BE2C (cell line): ENCODE data around the gene HELZ.

Source experiments
- DNase-seq: peaks from one replicate; pipeline ENCODE4 v3.0.0-alpha.2; 2020
- H3K27me3 ChIP-seq: fragments of 250-450 bp; sonication (Bioruptor Pico); 2 replicates; pipeline ENCODE4 v1.5.1; 2020; ENCODE audit warnings: mild to moderate bottlenecking
- H3K36me3 ChIP-seq: fragments of 250-450 bp; sonication (Bioruptor Pico); 2 replicates; pipeline ENCODE4 v1.5.1; 2020; ENCODE audit warnings: mild to moderate bottlenecking
- H3K4me1 ChIP-seq: fragments of 250-450 bp; sonication (Bioruptor Pico); 2 replicates; pipeline ENCODE4 v1.5.1; 2020
- H3K4me3 ChIP-seq: 2 replicates; pipeline ENCODE4 v1.5.1; 2011; ENCODE audit warnings: low read depth, low read length
- H3K9me3 ChIP-seq: fragments of 250-450 bp; sonication (Bioruptor Pico); 2 replicates; pipeline ENCODE4 v1.5.1; 2020
- CTCF ChIP-seq: IDR thresholded peaks from 2 replicates; pipeline ENCODE4 v1.5.1; 2012; ENCODE audit warnings: mild to moderate bottlenecking, low read depth, low read length

HELZ gene

GRCh38 chr17:67241719-67242341, 3.2 kb downstream of the HELZ start:
- Histone ChIP-seq H3K4me3 (no peak overlapping the region), H3K4me1 (no peaks in the 10 kb centered on the region; the same call in 1 of the 2 replicates), H3K27me3 (no peaks in the 10 kb centered on the region), H3K36me3 (peaks cover 38% of the 10 kb centered on the region), H3K9me3 (no peaks in the 10 kb centered on the region)
- DNase-seq, result no peak
- no peak for TF ChIP-seq CTCF

GRCh38 chr17:67239597-67239996, 5.4 kb downstream of the HELZ start:
- DNase-seq, result no peak
- no peaks in the 10 kb centered on the region for H3K9me3 ChIP-seq
- no peaks in the 10 kb centered on the region for H3K27me3 ChIP-seq
- H3K4me1 ChIP-seq, result no peaks in the 10 kb centered on the region; the same call in 1 of the 2 replicates
- peaks cover 48% of the 10 kb centered on the region for H3K36me3 ChIP-seq
- H3K4me3 ChIP-seq, result no peak overlapping the region
- TF ChIP-seq CTCF, result no peak

- DNase-seq, result no peak
- no peak overlapping the region for H3K4me3 ChIP-seq
- no peaks in the 10 kb centered on the region; the same call in 1 of the 2 replicates for H3K4me1 ChIP-seq
- TF ChIP-seq CTCF, result no peak
- peaks cover 48% of the 10 kb centered on the region for H3K36me3 ChIP-seq
- H3K9me3 ChIP-seq, result no peaks in the 10 kb centered on the region
- H3K27me3 ChIP-seq, result no peaks in the 10 kb centered on the region
These were observed 6.0 kb downstream of the HELZ start for GRCh38 chr17:67238991-67239390.

GRCh38 chr17:67232441-67232840, 12.6 kb downstream of the HELZ start:
- DNase-seq, result no peak
- Histone ChIP-seq H3K36me3 (peaks cover 27% of the 10 kb centered on the region), H3K27me3 (no peaks in the 10 kb centered on the region), H3K9me3 (no peaks in the 10 kb centered on the region), H3K4me1 (no peaks in the 10 kb centered on the region), H3K4me3 (no peak overlapping the region)
- TF ChIP-seq CTCF, result no peak

GRCh38 chr17:67229109-67229955, 15.7 kb downstream of the HELZ start:
- Histone ChIP-seq H3K9me3 (no peaks in the 10 kb centered on the region), H3K4me1 (no peaks in the 10 kb centered on the region), H3K27me3 (no peaks in the 10 kb centered on the region), H3K4me3 (no peak overlapping the region), H3K36me3 (peaks cover 18% of the 10 kb centered on the region)
- TF ChIP-seq CTCF, result no peak
- no peak for DNase-seq

GRCh38 chr17:67227488-67227887, 17.5 kb downstream of the HELZ start:
- no peak for TF ChIP-seq CTCF
- peaks cover 24% of the 10 kb centered on the region for H3K36me3 ChIP-seq
- no peaks in the 10 kb centered on the region for H3K4me1 ChIP-seq
- no peaks in the 10 kb centered on the region for H3K9me3 ChIP-seq
- H3K27me3 ChIP-seq, result no peaks in the 10 kb centered on the region
- H3K4me3 ChIP-seq, result no peak overlapping the region
- DNase-seq, result no peak
